ENCODE results near the gene SETDB1.

The SETDB1 gene

GRCh38 chr1:151006327-151007052 is 80.3 kb downstream of the SETDB1 start, which contains the start of gene MINDY1:
Gene MINDY1, minus strand, starts transcription at chr1:151006902. Its CDS starts 4,285 bp downstream, at chr1:151002617.
- peak; percentile 73 for DNase-seq

- DNase-seq, result no peak
These were observed 81.7 kb downstream of the SETDB1 start for GRCh38 chr1:151007853-151008243.

- DNase-seq, result peak; percentile 95
These were observed 82.4 kb downstream of the SETDB1 start, which contains the start of gene PRUNE1 for GRCh38 chr1:151008244-151009205. Gene PRUNE1, plus strand, starts transcription at chr1:151008449. Its CDS starts 184 bp downstream, at chr1:151008633.

GRCh38 chr1:151009206-151009587 is 83.0 kb downstream of the SETDB1 start:
- DNase-seq, result no peak

- no peak for DNase-seq
These were observed 83.6 kb downstream of the SETDB1 start for GRCh38 chr1:151009674-151010345.

GRCh38 chr1:151010346-151010726 is 84.2 kb downstream of the SETDB1 start:
- no peak for DNase-seq

- no peak for DNase-seq
These were observed 85.1 kb downstream of the SETDB1 start for GRCh38 chr1:151011154-151011850.

- no peak for DNase-seq
These were observed 86.7 kb downstream of the SETDB1 start for GRCh38 chr1:151012684-151013471.

GRCh38 chr1:151013518-151013917 is 87.4 kb downstream of the SETDB1 start:
- DNase-seq, result peak; percentile 27

Data from NCI-H2029 (cell line).